ENCODE measurements around the gene VPS13D. TPM values are rescaled to one million over a fixed set of nuclear protein-coding genes. Genes with fewer than 3 reads are reported as not detected.
A peak's percentile ranks its signal among the peaks of the same experiment; 100 is the strongest.
"Not testable (repeated sequence)": the region's sequence is repeated elsewhere in the genome, so short reads cannot be mapped to it uniquely, and the experiment has no call there.

The VPS13D gene
- total RNA-seq, 1 donor from 2014 or later = 77.8 TPM

DNA sequence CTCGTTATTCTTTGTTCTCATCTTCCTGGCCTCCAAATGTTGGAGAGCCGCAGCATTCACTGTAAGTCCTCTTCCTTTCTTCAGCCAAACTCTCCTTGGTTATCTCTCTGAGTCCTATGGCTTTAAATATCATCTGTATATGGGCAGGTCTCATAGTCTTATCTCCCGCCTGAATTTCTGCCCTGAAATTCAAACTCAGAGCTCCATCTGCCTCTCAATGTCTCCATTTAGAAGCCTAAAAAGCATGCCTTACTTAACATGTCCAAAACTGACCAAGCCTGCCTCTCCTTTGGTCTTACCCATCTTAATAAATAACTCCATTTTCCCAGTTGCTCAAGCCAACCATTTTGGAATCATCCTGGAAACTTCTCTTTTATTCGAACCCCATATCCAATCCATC, 307.5 kb downstream of the VPS13D start:
- H3K27me3 Mint-ChIP-seq (ENCODE audit: low read depth) = no peaks in the 10 kb centered on the region
- peaks cover 34% of the 10 kb centered on the region for H3K9me3 Mint-ChIP-seq
- peaks cover 33% of the 10 kb centered on the region for H3K36me3 Mint-ChIP-seq
- peak overlapping the region; percentile 66 for H3K27ac Mint-ChIP-seq
- peaks cover 32% of the 10 kb centered on the region for H3K4me1 Mint-ChIP-seq
- DNase-seq (ENCODE audit: low spot score in 2 of 2, unreplicated experiment in 2 of 2) = no peak
- H3K4me3 Mint-ChIP-seq = no peak overlapping the region
- TF ChIP-seq, protein P1, sequence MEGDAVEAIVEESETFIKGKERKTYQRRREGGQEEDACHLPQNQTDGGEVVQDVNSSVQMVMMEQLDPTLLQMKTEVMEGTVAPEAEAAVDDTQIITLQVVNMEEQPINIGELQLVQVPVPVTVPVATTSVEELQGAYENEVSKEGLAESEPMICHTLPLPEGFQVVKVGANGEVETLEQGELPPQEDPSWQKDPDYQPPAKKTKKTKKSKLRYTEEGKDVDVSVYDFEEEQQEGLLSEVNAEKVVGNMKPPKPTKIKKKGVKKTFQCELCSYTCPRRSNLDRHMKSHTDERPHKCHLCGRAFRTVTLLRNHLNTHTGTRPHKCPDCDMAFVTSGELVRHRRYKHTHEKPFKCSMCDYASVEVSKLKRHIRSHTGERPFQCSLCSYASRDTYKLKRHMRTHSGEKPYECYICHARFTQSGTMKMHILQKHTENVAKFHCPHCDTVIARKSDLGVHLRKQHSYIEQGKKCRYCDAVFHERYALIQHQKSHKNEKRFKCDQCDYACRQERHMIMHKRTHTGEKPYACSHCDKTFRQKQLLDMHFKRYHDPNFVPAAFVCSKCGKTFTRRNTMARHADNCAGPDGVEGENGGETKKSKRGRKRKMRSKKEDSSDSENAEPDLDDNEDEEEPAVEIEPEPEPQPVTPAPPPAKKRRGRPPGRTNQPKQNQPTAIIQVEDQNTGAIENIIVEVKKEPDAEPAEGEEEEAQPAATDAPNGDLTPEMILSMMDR (IDR thresholded peaks at IDR 0.05; ENCODE audit: unreplicated experiment) = no peak

DNA sequence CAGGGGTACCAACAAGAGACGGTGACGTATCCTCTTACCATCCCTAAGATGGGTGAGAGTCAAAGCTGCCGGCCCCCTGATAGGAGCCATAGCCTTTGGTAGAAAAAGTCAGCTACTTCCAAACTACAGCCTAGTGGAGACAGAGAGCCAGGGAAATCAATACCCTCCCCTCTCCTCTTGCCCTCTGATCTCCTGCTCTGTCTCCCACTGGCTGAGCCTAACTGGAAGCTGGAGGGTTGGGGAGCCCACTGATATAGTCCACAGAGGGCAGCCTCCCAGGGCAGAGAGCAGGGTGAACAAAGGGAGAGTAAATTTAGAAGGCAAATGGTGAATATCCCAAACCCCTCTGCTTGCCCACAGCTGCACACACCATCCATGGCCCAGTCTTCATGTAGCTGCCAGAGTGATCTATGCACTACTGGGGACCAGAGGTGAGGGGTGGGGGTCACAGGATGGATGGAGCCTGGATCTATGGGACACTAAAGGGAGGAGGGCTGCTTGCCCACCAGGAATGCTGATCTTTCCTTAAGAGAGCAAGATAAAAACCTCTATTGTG, 308.2 kb downstream of the VPS13D start:
- peaks cover 33% of the 10 kb centered on the region for H3K36me3 Mint-ChIP-seq

GRCh38 chr1:12538536-12538935, 308.7 kb downstream of the VPS13D start:
- H3K4me1 Mint-ChIP-seq = peaks cover 40% of the 10 kb centered on the region
- H3K27ac Mint-ChIP-seq = peak overlapping the region; percentile 66
- not testable (repeated sequence) for DNase-seq (ENCODE audit: low spot score in 2 of 2, unreplicated experiment in 2 of 2); H3K4me3 Mint-ChIP-seq; H3K27me3 Mint-ChIP-seq (ENCODE audit: low read depth)
- H3K36me3 Mint-ChIP-seq = peaks cover 28% of the 10 kb centered on the region
- peaks cover 29% of the 10 kb centered on the region for H3K9me3 Mint-ChIP-seq

More for the DNA sequence above, 308.2 kb downstream of the VPS13D start:
- Mint-ChIP-seq H3K4me1 (peaks cover 35% of the 10 kb centered on the region), H3K27me3 (ENCODE audit: low read depth) (no peaks in the 10 kb centered on the region), H3K27ac (peak overlapping the region; percentile 66), H3K4me3 (no peak overlapping the region), H3K9me3 (peaks cover 34% of the 10 kb centered on the region)
- TF ChIP-seq, protein P1 (IDR thresholded peaks at IDR 0.05; ENCODE audit: unreplicated experiment) = no peak
- DNase-seq (ENCODE audit: low spot score in 2 of 2, unreplicated experiment in 2 of 2) = no peak

DNA sequence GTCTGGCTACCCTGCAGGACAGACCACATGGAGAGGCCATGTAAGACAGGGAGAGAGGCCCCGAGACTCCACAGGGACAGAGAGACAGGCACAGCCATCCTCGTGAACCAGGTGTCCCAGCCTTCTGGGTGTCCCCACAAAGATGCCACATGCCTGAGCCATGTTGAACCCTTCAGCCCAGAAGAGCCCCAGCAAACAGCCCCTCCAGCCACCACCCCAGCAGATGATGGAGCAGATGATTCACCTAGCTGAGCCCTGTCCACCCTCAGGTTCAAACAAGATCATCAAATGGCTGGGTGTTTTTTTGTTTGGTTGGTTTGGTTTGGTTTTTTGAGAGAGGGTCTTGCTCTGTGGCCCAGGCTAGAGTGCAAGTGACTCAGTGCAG, 309.5 kb downstream of the VPS13D start:
- Mint-ChIP-seq H3K9me3 (peaks cover 25% of the 10 kb centered on the region), H3K27ac (peak overlapping the region; percentile 88)
- TF ChIP-seq, protein P1 (IDR thresholded peaks at IDR 0.05; ENCODE audit: unreplicated experiment) = no peak

GRCh38 chr1:12539705-12540579, 310.1 kb downstream of the VPS13D start:
- peaks cover 24% of the 10 kb centered on the region for H3K36me3 Mint-ChIP-seq
- TF ChIP-seq, protein P1 (IDR thresholded peaks at IDR 0.05; ENCODE audit: unreplicated experiment) = no peak
- H3K27me3 Mint-ChIP-seq (ENCODE audit: low read depth) = no peaks in the 10 kb centered on the region
- H3K4me1 Mint-ChIP-seq = peaks cover 52% of the 10 kb centered on the region
- no peak overlapping the region for H3K4me3 Mint-ChIP-seq
- peak; percentile 51 to 78 for DNase-seq (ENCODE audit: low spot score in 2 of 2, unreplicated experiment in 2 of 2)
- H3K27ac Mint-ChIP-seq = peak overlapping the region; percentile 88
- H3K9me3 Mint-ChIP-seq = peaks cover 25% of the 10 kb centered on the region

More for the DNA sequence above, 309.5 kb downstream of the VPS13D start:
- Mint-ChIP-seq H3K27me3 (ENCODE audit: low read depth) (no peaks in the 10 kb centered on the region), H3K4me1 (peaks cover 47% of the 10 kb centered on the region), H3K36me3 (peaks cover 25% of the 10 kb centered on the region), H3K4me3 (no peak overlapping the region)
- no peak for DNase-seq (ENCODE audit: low spot score in 2 of 2, unreplicated experiment in 2 of 2)

Data from mesothelial cell of epicardium (in vitro differentiated cells).